HG03060 (cell line): ENCODE results near the gene WDR72.
"Not testable (repeated sequence)": the region's sequence is repeated elsewhere in the genome, so short reads cannot be mapped to it uniquely, and the experiment has no call there.

Source experiments
- ATAC-seq: cut with Tn5 transposase; IDR thresholded peaks from one replicate; pipeline ENCODE4 v1.9.1; 2021; ENCODE audit warnings: low read depth, moderate number of reproducible peaks; ENCODE audit not compliant: unreplicated experiment

The WDR72 gene

GRCh38 chr15:53759411-53759931, at the start of gene WDR72:
TSS of gene WDR72 (minus strand) at chr15:53759663. CDS start at chr15:53733149, 26,514 bp downstream.
- ATAC-seq, result no peak

DNA sequence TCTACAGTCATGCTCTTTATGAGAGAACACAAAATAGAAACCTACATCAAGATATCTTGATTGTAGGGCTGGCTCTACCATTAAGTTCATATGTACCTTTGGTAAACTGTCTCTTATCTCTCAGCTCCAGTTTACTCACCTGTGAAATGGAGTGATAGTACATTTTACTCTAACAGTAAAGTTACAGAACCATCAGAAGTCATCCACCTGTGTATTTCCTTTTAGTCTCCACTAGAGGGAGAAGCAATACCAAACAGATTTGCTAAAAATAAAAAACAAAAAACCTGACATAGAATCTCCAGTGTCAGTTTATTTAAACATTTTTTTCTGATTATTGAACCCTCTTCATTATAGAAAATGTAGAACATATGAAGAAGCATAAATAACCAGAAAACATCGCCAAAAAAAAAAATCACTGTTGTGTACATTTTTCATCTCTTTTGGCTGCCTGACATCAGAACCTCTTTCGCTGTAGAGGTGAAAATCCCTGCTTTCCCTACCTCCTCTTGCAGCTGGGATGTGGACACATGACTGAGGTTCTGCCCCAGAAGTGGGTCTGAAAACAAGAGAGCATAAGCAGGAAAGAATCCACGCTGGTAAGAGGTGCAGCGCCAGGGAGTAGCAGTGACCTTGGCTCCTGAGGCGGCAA, 48.7 kb upstream of the WDR72 start:
- ATAC-seq, result no peak

GRCh38 chr15:53807501-53807900, 48.0 kb upstream of the WDR72 start:
- ATAC-seq, result no peak

DNA sequence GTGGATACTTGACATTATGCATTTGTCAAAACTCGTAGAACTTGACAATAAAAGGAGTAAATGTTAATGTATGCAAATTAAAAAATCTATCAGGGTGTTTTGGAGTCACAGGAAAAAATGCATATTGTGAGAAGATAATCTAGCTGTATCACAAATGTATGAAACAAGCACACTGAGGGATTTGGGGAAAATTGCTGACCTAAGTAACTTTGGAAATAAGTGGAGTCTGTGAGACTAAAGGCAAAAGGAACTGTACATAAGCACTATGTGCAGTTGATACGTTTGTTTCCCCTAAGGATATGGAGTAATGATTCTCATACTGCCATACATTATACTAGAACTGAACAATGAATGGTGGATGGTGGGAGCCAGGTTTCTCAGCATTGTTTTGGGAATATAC, 43.2 kb upstream of the WDR72 start:
- no peak for ATAC-seq

- ATAC-seq, result no peak
Observed at GRCh38 chr15:53791581-53791980, 32.1 kb upstream of the WDR72 start.

DNA sequence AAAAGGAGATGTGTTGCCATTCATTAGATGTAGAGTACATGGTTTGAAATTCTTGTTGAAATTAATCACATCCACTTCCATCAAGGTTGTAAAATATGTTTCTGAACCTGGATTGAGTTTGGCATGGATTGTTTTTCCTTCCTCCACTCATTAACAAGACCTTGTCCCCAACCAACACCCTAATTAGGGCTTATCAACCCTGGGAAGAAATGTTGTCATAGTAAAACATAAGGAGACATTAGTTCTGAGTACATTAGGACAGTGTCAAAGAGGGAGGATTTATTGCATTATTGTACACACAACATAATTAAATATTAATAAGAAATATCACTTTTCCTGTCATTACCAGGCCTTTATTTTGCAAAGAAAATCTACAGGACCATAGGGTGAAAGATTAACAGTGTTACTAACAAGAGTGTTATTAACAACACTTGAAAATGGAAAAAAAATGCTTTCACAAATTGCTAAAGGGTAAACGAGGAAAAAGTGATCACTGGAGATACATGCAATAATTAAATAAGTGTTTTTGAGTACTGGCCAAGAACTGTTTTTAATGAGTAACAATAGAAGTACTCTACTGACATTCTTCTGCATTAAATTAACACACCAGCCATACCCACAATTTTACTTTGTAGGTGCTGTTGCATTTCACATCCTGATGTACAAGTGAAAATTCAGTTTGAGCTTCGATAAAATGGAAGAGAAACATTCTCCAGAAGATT, 30.4 kb upstream of the WDR72 start:
- ATAC-seq, result no peak

DNA sequence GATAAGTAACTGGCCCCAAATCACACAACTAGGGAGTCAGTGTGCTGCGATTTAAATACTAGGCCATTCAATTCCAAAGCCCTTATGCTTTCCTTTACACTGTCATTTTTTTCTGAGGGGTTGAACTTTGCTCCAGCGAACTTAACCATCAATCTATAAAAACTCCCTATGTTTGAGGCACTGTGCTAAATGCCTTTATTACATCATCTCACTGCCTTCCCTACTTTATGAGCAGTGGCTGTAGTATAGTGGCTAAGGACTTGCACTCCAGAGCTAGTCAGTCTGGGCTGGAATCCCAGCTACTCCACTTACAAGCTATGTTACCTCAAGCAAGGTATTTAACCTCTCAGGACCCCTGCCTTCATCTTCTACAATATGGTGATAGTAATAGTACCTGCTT, 26.9 kb upstream of the WDR72 start:
- no peak for ATAC-seq

GRCh38 chr15:53785241-53785640, 25.8 kb upstream of the WDR72 start:
- ATAC-seq, result not testable (repeated sequence)

DNA sequence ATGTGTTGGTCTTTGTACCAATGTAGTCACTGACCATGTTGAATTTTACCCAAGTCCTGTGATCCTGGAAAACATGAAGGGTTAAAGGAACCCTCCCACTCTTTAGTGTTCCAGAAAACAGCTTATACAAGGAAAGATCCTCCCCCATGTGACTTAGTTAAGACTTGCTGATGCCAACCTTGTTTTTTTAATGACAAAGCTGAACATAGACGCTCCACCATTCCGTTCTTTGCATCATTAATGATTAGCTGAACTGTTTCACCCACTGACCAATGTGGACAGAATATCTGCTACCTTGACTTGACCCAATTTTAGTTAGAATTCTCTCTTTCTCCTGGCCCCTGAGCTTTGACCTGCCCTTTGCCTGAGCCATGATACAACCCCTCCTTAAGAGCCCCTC, 3.5 kb upstream of the WDR72 start:
- no peak for ATAC-seq

DNA sequence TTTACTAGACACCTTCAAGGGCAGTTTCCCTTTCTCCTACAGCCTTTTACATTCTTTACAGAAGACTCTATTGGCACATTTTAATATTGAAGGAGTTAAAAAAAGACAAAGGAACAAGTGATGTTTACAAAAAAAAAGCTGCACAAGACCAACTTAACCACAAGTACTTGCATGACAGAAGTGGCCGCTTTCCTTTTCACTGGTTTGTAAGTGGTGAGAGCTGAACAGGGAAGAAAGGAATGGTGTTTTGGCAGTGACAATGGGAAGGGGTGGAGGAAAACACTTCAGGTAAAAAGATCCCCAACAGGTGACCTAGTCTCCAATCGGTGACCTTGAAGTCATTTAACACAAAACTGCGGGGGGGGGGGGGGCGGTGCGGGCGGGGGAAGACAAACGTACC, 1.1 kb downstream of the WDR72 start:
- ATAC-seq, result no peak

- ATAC-seq, result no peak
Observed at GRCh38 chr15:53757906-53758305, 1.6 kb downstream of the WDR72 start.

DNA sequence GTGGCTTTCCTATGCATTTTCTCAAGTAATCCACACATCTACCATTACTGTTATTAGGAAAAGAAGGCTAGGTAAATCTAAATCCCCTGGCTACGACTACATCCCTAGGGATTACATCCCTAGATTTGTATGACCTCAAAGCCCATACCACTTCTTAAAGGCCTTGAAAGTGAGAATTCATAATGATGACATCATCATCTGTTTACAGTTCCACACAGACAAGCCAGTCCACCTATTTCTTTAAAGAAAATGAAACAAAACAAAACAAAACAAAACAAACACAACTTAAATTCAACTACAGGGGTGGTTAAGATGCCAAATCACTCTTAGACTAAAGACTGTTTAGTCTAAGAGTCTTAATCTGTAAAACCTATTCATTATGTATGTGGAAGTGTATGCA, 5.7 kb downstream of the WDR72 start:
- no peak for ATAC-seq

- no peak for ATAC-seq
Observed at GRCh38 chr15:53752406-53752805, 7.1 kb downstream of the WDR72 start.

DNA sequence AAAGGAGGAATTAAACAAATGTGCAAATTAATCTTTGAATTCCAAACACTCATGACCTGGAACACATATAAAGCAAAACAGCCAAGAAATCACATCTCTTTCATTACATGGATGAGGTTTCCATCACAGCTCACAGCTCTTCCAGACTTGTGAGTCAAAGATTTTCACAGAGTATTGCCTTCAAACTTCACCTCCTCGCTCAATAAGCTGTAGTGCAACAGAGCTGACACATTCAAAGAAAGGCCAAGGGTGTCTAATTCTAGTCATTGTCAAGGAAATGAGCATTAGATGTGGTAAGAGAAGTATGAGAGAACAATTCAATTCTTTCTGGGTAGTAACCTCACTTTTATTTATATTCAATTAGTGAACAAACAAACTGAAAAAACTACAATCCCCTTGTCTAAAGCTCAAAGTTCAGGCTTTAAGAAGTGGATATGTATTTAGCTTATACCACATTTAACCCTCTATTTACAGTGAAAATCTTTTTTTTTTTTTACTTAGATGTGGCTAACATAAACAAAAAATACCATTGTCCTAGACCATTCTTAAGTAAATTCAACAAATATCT, 11.9 kb downstream of the WDR72 start:
- ATAC-seq, result no peak

GRCh38 chr15:53746101-53746500, 13.4 kb downstream of the WDR72 start:
- ATAC-seq, result no peak

- no peak for ATAC-seq
Observed at GRCh38 chr15:53739651-53740050, 19.8 kb downstream of the WDR72 start.

- no peak for ATAC-seq
Observed at GRCh38 chr15:53739187-53739586, 20.3 kb downstream of the WDR72 start.

GRCh38 chr15:53721334-53722087, 38.0 kb downstream of the WDR72 start:
- ATAC-seq, result no peak

DNA sequence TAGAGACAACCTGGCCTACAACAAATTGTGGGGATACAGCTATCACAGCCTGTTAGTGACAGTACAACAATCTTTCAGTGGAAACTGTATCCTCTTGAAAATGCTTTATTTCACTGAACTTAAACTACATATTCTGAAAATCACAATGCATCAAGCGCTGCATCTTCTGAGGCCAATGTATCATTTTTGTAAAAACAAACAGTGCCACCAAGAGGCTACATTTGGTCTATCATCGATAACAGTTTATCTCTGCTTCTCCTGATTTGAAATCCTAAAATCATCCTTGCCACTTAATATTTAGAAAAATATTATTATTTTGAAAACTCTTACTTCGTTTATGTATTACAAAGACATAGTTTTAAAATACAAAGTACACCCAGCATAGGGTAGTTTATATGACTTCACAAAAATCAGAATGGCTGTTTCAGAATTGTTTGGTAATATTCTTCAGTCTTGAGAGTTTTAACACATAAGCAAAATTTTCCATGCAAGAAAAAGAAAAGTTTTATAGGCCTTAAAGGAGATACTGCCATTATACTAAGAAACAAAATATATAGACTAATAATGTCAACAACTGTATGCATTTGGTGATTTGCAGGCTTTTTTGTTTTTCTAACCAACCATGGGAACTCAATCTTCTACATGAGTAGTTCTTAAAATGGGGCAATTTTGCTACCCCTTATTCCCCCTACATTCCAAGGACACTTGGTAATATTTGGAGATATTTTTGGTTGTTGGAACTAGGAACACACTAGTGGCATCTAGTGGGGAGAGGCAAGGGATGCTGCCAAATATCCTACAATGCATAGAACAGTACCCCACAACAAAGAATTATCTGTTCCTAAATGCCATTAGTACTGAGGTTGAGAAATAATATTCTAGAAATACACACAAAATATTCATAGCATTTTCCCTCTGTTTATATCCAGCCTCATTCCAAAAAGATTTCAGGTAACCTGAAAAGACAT, 42.3 kb downstream of the WDR72 start:
- no peak for ATAC-seq

DNA sequence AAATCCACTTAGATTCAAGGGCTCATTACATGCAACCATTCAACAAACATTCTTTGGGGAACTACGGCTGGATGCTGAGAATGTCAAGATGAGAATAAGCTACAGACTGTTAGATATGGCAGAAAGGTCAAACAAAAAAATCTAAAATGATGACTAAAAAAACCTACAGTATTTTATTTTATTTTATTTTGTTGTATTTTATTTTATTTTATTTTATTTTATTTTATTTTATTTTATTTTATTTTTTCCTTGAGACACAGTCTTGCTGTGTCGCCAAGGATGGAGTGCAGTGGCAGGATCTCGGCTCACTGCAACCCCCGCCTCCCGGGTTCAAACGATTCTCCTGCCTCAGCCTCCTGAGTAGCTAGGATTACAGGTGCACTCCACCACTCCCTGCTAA, 46.2 kb downstream of the WDR72 start:
- ATAC-seq, result no peak
